Measurements from ENCODE around the gene R3HDM2. TPM values are rescaled to one million over a fixed set of nuclear protein-coding genes. Genes with fewer than 3 reads are reported as not detected.

Gene R3HDM2
- total RNA-seq (2016; rRNA removed; fragmentation: Illumina TruSeq; extraction: Trizol) (8.3 and 11.1 TPM in 2 replicates), polyA plus RNA-seq (2011; rRNA removed) (23.5 and 26.2 TPM in 2 replicates), polyA minus RNA-seq (2011; rRNA and poly(A)+ RNA removed; ENCODE audit: low replicate concordance) (10.6 and 21.3 TPM in 2 replicates), Bru-seq, nascent RNA (percentile 59 among the genes with signal in this experiment), BruChase-seq, experiment 1, labeled RNA remaining after a 6-hour chase (percentile 52 among the genes with signal in this experiment), BruChase-seq, experiment 2, labeled RNA remaining after a 2-hour chase (percentile 63 among the genes with signal in this experiment)
- 5.7 and 8.8 TPM in 2 replicates for total RNA-seq (2016; cell fraction: cytosol; rRNA removed; fragmentation: Illumina TruSeq; extraction: Trizol; ENCODE audit: low read depth)
- 6.4 and 10.3 TPM in 2 replicates for total RNA-seq (2016; cell fraction: insoluble cytoplasmic fraction; rRNA removed; fragmentation: Illumina TruSeq; extraction: Trizol)
- total RNA-seq (2016; cell fraction: membrane; rRNA removed; fragmentation: Illumina TruSeq; extraction: Trizol) = 9.0 and 10.3 TPM in 2 replicates
- total RNA-seq (2016; cell fraction: nucleus; rRNA removed; fragmentation: Illumina TruSeq; extraction: Trizol) = 14.9 and 18.4 TPM in 2 replicates
- 7.3 and 10.4 TPM in 2 replicates for polyA plus RNA-seq (2011; cell fraction: cytosol; rRNA removed)
- polyA plus RNA-seq (2011; cell fraction: nucleus; rRNA removed) = 48.1 and 57.1 TPM in 2 replicates
- polyA plus RNA-seq (2012) = 13.7 and 15.9 TPM in 2 replicates
- 1.4 and 2.4 TPM in 2 replicates for polyA plus RNA-seq (2016; cell fraction: cytosol; fragmentation: Illumina TruSeq; extraction: Trizol; ENCODE audit: low read depth)
- polyA plus RNA-seq (2016; cell fraction: insoluble cytoplasmic fraction; fragmentation: Illumina TruSeq; extraction: Trizol; ENCODE audit: low read depth) = 10.8 and 11.3 TPM in 2 replicates
- polyA plus RNA-seq (2016; cell fraction: membrane; fragmentation: Illumina TruSeq; extraction: Trizol; ENCODE audit: low read depth) = 6.5 and 7.8 TPM in 2 replicates
- polyA plus RNA-seq (2016; cell fraction: nucleus; fragmentation: Illumina TruSeq; extraction: Trizol; ENCODE audit: insufficient read depth, low read depth) = 44.4 and 51.2 TPM in 2 replicates
- 9.9 and 10.8 TPM in 2 replicates for polyA minus RNA-seq (2011; cell fraction: cytosol; rRNA and poly(A)+ RNA removed)
- 26.1 and 27.0 TPM in 2 replicates for polyA minus RNA-seq (2011; cell fraction: nucleus; rRNA and poly(A)+ RNA removed)
- long read RNA-seq, experiment 1, partial matches to known transcripts = 0 of 17 reads
- long read RNA-seq, experiment 1, other reads (novel, unspliced or antisense) = 17 of 17 reads
- long read RNA-seq, experiment 2, full-length matches to known transcripts = 1 of 25 reads
- long read RNA-seq, experiment 2, partial matches to known transcripts = 4 of 25 reads
- long read RNA-seq, experiment 2, other reads (novel, unspliced or antisense) = 20 of 25 reads

DNA sequence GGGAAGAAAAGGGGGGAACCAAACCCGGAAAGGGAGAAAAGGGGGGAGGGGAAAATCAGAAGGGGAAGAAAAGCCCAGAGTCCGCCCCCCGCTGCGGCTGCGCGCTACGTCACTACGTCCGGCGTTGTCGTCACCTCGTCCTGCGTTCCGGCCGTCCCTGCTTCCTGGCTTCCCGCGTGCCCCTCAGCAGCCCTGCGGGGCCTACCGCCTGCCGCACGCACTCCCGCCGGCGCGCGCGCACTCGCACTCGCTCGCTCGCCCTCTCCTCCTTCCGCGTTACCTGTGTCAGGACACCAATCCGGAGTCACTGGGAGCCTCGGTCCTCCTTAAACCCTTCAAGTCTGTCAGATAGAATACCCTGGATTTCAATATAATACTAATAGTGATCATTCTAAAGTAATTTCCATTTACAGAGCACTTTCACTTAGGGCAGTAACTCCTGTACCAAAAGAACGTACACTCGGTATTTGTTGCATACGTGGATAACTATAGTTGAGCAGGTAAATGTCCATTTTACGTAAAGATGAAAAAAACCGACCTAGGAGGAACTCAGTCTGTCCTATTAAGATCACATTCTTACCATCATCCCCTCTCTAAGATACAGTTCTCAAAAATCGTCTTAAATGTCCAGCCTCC is at the start of gene R3HDM2:
Gene R3HDM2, minus strand, starts transcription at position 113 of the 636 bp plus-strand sequence. CDS start 120,615 bp downstream, outside the sequence.
- in situ Hi-C loops (cut with HindIII; ENCODE audit: extremely low pct_ligation_motif_present, low pct_unique_long_range_greater_than_20kb) = no loop called here
- intact Hi-C loops (cut with micrococcal nuclease; ENCODE audit: unreplicated experiment) = no loop called here
- peak; percentile 88 for TF ChIP-seq KMT2A (CRISPR knock-in tag; IDR thresholded peaks at IDR 0.05)
- no peak for TF ChIP-seq JUND (CRISPR knock-in tag; IDR thresholded peaks at IDR 0.05)
- peak; percentile 73 for TF ChIP-seq ZNF263 (CRISPR knock-in tag; IDR thresholded peaks at IDR 0.05)
- TF ChIP-seq, protein P1, sequence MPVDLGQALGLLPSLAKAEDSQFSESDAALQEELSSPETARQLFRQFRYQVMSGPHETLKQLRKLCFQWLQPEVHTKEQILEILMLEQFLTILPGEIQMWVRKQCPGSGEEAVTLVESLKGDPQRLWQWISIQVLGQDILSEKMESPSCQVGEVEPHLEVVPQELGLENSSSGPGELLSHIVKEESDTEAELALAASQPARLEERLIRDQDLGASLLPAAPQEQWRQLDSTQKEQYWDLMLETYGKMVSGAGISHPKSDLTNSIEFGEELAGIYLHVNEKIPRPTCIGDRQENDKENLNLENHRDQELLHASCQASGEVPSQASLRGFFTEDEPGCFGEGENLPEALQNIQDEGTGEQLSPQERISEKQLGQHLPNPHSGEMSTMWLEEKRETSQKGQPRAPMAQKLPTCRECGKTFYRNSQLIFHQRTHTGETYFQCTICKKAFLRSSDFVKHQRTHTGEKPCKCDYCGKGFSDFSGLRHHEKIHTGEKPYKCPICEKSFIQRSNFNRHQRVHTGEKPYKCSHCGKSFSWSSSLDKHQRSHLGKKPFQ (CRISPR knock-in tag; IDR thresholded peaks at IDR 0.05; ENCODE audit: insufficient replicate concordance) = no peak
- TF ChIP-seq HNRNPLL (IDR thresholded peaks at IDR 0.05; ENCODE audit: low read depth, low read length, poor library complexity, severe bottlenecking) = peak; percentile 87
- TF ChIP-seq ZBTB7B (CRISPR knock-in tag; IDR thresholded peaks at IDR 0.05) = peak; percentile 59; the same call in 1 of the 2 replicates
- TF ChIP-seq BRCA1 (CRISPR knock-in tag; IDR thresholded peaks at IDR 0.05) = peak; percentile 87
- TF ChIP-seq ZNF556 (CRISPR knock-in tag; IDR thresholded peaks at IDR 0.05; ENCODE audit: borderline replicate concordance) = no peak; the same call in 1 of the 2 replicates
- peak; percentile 92 for TF ChIP-seq POLR2G (IDR thresholded peaks at IDR 0.05; ENCODE audit: low read depth, low read length)
- TF ChIP-seq NFE2L2 (IDR thresholded peaks at IDR 0.05; ENCODE audit: low read length) = no peak
- TF ChIP-seq, protein P2, sequence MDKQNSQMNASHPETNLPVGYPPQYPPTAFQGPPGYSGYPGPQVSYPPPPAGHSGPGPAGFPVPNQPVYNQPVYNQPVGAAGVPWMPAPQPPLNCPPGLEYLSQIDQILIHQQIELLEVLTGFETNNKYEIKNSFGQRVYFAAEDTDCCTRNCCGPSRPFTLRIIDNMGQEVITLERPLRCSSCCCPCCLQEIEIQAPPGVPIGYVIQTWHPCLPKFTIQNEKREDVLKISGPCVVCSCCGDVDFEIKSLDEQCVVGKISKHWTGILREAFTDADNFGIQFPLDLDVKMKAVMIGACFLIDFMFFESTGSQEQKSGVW (CRISPR knock-in tag; IDR thresholded peaks at IDR 0.05; ENCODE audit: borderline replicate concordance) = no peak
- TF ChIP-seq NFKBIZ (CRISPR knock-in tag; IDR thresholded peaks at IDR 0.05) = 0 out of 2 replicates have a peak, but pooled peaks have one; percentile 69
- TF ChIP-seq PPARG (CRISPR knock-in tag; conservative IDR thresholded peaks at IDR 0.05) = 0 out of 2 replicates have a peak, but pooled peaks have one; percentile 11
- TF ChIP-seq NFIB (CRISPR knock-in tag; IDR thresholded peaks at IDR 0.05; ENCODE audit: borderline replicate concordance) = no peak
- TF ChIP-seq MED13 (CRISPR knock-in tag; IDR thresholded peaks at IDR 0.05) = 0 out of 2 replicates have a peak, but pooled peaks have one; percentile 36
- TF ChIP-seq ZNF530 (CRISPR knock-in tag; IDR thresholded peaks at IDR 0.05; ENCODE audit: low read depth) = no peak
- TF ChIP-seq ZFP1 (CRISPR knock-in tag; IDR thresholded peaks at IDR 0.05) = no peak
- TF ChIP-seq KDM4B (CRISPR knock-in tag; IDR thresholded peaks at IDR 0.05) = no peak

More for the DNA sequence above, at the start of gene R3HDM2:
- peak within 1 kb of the TSS; percentile 63 to 77 (median 73) for H3K4me3 ChIP-seq (replicated peaks in 1 of 3; ENCODE audit: insufficient read depth in 1 of 3, low read depth in 2 of 3, low read length in 3 of 3)
- peak; percentile 52 for FAIRE-seq
- H3K79me2 ChIP-seq (ENCODE audit: insufficient read depth, low read length) = peaks cover 14% of the 10 kb centered on the region
- peak within 1 kb of the TSS; percentile 62 for H2AFZ ChIP-seq (ENCODE audit: low read length)
- H3K27ac ChIP-seq (ENCODE audit: extremely low read length, insufficient read depth, low read length) = peak within 1 kb of the TSS; percentile 88
- peak; percentile 81 for ATAC-seq
- ChIA-PET POLR2A (interaction anchor here (1.3 to 2.1 kb wide), 2 partner anchors 21 to 28 kb away, joined by 8 to 35 read pairs; partner anchors contain the start of gene GLI1), CTCF (ENCODE audit: low intra/inter-chr PET ratio, low total read pairs) (no interaction called here)
- no peaks in the 10 kb centered on the region for H3K36me3 ChIP-seq (replicated peaks in 1 of 2; ENCODE audit: control insufficient read depth in 1 of 2, insufficient read depth in 2 of 2, low read length in 2 of 2)
- WGBS (ENCODE audit: low lambda C conversion rate) = 3% methylated on average over 25 of the region's 41 CpGs
- peak within 1 kb of the TSS; percentile 78 for H3K4me2 ChIP-seq (ENCODE audit: low read depth, low read length)
- BruUV-seq (replicated peaks) = TSS peak; percentile 84
- H3K27me3 ChIP-seq (ENCODE audit: control insufficient read depth in 1 of 2, insufficient read depth in 2 of 2, low read length in 2 of 2) = no peaks in the 10 kb centered on the region; a peak in 1 of 5 replicates
- H4K20me1 ChIP-seq (ENCODE audit: insufficient read depth, low read length) = no peaks in the 10 kb centered on the region
- H3K4me1 ChIP-seq (ENCODE audit: insufficient read depth, low read length) = peaks cover 50% of the 10 kb centered on the region
- DNase-seq (ENCODE audit: low spot score) = peak; percentile 89
- H3K9me3 ChIP-seq (ENCODE audit: low read length) = no peaks in the 10 kb centered on the region
- H3K9ac ChIP-seq (ENCODE audit: insufficient read depth, low read depth, low read length) = peak within 1 kb of the TSS; percentile 89
